CD4-positive, alpha-beta T cell treated with Interleukin-6 at 100 ng/mL for 8 hours (primary cell): ENCODE data around the gene DHRS4.

Experiments used
- DNase-seq: peaks from one replicate; pipeline ENCODE4 v3.0.0-alpha.2; 2020; ENCODE audit warnings: mixed read lengths, low spot score

The DHRS4 gene

DNA sequence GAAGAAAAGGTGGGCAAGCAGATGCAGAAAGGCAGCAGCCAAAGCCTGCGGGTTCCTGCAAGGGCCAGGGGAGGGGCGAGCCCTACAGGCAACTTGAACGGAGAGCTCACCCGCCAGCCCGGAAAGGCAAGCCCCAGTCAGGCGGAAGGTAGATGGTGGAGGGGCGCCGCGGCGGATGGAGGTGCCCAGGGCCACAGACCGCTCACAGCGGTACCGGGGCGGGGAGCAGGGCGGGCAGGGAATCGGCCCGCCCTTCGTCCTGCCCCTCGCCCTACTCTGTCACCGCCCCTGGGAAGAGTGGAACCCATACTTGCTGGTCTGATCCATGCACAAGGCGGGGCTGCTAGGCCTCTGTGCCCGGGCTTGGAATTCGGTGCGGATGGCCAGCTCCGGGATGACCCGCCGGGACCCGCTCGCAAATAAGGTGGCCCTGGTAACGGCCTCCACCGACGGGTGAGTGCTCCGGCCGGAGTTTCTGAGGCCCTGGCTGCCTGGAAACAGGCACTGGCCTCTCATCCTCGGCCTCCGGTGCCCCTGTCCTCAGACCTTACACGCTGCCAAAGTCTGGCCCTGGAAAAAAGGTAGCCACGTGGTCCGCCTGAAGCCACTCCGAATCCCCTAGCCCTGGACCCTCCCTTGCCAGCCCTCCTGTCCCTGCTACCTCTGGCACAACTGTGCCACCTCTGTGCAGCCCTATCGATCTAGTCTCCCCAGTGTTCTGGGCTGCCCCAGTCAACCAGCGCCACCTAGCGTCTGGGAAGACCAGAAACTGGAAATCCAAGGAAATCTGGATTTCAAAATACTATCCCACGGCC is at the start of gene DHRS4:
Gene DHRS4 (plus strand): TSS at position 307 of the 815 bp plus-strand sequence. CDS start 19 bp downstream, at position 326.
- peak; percentile 84 for DNase-seq

DNA sequence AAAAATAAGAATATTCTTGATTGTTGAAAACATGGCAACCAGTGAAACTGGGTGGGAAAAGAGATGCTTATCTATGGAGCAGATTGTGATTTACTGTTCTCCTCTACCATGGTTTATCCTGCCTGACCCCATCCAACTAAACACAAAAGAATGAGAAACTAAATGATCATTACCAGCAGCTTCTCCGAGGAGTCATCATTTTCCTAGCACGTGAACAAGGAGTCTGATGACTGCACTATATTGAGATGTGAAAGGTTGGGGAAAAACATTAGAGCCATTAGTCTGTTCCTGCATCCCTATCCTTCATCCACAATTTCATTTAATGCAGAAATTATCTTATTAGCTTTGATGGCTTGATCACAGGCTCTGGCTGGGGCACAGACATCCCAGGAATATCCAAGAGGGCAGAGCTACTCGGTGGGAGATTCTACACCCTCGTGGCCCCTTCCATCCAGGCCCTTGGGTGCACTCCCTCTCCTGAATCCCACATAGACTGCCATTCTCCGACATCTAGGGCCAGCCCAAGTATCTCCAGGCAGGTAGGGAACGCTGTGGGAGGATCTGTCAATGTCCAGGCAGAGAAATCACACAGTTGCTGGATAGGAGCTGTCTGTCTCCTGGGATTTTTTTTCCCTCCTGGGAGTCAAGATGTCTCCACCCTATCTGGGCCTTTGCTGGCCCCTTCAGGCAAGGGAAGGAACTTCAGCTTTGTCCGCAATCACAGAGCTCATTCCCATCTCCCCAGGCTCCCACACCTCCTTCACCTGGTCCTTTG is 43.3 kb upstream of the DHRS4 start:
- DNase-seq: no peak

DNA sequence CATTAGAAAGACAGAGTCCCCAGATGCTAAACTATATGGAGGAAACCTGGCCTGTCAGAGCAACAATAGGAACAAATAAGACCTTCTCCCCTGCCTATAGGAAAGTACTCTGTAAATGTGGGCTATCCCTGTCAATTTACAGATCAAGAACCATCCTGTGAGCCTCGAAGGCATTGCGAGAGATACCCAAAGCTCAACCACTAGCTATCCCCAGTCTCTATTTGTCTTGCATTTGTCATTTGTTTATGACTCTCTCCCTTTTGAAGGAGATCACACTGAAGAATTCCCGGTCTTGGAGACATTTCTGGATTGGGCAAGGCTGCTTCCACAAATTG is 42.7 kb upstream of the DHRS4 start:
- no peak for DNase-seq

DNA sequence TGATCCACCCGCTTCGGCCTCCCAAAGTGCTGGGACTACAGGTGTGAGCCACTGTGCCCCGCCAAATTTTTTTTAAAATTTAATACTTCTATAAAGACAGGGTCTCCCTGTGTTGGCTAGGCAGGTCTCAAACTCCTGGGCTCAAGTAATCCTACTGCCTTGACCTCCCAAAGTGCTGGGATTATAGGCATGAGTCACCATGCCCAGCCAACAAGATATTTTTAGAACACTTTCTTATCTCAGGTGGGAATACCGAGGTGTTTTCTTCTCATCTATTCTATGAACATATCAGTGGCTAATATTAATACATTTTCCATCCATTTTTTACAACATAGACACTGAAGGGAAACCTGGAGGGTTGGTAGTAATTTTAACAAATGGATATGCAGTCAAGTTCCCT is 38.0 kb upstream of the DHRS4 start:
- DNase-seq: no peak

DNA sequence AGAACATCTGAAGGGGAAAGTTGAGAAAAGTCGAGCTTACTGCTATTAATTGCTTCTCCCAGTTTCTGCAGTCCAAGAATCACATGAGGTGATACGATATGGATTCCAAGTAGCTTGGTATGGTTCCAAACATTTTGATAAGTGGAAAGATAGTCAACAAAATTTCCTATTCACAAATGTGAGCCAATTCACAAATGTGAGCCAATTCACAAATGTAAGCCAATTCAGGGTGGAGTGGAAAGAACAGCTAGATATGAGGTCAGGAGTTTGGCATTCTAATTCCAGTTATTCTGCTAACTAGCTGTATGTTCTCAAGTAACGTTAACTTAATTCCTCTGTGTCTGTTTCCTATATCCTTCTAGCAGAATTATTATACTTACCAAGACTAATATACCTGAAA is 37.6 kb upstream of the DHRS4 start:
- DNase-seq: no peak

DNA sequence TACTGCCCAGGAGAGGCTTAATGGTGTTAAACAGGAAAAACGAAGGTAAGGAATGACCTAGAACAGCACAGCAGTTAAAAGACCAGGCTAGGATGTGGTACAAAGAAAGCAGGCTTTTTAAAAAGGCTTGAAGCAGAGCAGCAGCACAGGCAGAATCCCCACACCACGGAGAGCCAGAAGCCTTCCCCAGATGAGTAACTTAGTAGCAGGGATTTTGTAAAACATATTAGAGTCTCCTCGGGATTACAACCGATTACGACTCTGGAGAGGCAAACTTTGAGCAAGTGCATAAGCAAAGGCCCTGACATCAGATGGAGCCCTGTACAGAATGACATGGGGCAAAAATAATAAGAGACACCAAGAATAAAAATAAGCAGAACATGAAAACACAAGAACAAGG is 37.1 kb upstream of the DHRS4 start:
- DNase-seq: no peak

DNA sequence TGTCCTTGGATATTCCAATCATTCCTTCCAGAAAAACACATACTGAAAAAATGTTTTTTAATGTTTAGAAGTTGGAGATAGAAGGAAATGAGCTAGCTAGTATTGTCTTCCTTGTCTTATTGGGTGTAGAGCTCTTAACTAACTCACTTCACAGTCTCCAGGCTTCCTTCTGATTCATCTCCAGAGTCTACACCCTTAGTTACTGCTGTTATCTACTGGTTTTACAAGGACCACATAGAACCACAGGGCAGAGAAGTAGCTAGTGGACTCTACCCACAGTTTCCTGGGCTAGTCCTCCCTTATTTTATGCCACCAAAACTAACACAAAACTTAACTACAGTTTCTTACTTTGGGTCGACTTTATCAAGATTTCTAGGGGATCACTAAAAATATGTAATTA is 31.0 kb upstream of the DHRS4 start:
- DNase-seq: no peak

DNA sequence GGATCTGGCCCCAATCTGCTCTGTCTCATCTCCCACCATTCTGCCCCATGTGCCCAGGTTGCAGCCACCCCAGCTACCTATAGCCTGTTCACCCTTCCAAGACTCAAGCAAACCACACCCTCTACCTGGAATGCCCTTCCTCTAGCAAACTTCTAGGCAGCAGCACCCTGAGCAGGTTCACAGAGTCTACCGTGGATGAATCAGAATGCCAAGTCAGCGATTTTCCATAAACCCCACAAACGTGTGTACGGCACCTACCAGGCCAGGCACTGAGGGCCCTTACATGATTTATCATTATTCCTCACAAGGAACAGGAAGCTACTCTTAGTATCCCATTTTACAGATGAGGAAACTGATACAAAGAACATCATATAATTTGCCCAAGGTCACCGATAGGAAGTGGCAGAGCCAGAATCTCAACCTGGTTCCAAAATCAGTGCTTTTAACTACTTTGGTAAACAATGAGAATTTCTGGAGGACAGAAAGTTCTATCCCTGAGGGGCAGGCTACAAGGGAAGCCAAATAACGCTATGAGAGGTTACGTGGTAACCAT is 28.0 kb upstream of the DHRS4 start:
- DNase-seq: no peak

DNA sequence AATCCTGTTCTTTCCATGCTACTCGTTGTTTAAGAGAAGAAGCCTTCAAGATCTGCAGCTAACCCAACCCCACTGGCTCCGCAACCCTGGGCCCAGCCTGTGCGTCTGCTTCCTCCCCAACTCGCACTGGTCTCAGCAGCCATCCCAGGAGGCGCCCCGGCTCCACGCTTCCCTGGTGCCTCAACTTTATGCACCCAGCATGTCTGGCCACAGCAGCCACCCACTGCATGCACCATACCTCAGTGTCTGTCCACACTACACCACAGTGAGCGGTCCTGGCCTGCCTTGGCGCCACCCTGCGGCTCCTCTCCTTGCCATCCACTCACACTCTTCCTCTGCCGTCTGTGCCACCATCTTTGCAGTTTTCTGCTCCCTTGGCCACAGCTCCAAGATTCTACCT is 27.0 kb upstream of the DHRS4 start:
- no peak for DNase-seq

DNA sequence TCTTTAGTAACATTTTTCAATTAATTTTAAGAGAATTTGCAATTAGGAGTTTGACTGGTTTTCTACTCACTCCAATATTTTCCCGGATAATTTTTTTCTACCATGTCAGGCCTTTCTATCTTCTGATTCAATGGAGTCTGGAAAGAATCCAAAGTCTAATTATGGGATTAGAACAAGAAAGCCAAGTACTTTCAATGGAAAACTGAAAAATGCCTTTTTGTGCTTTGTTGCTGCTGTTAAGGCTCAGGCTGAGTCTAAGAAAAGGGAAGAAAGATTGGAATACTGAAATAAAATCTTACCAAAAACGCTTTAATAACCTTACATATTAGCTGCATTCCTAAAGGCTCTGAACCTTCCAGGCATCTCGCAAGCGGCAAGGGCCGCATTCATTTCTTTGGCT is 24.4 kb upstream of the DHRS4 start:
- DNase-seq: no peak

DNA sequence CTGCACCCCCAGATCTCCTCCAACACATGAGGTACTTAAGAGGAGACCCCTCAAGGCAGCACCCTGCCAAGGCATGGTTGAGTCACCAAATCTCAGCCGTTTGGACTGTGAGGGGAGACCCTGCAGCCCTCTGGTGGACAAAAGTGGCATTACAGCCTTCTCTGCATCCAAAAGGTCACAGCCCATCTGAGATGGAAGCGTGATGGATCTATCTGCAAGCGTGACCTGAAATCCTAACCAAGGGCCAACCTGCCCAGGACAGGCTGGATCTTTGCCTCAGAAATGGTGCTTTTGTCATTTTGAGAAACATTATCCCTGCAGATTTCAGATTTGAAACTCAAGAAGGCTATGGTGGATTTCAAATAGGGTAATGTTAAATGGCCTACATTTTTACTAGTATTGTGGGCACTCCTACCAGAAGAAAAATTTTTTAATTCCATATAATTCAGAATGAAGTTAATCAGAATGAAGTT is 23.7 kb upstream of the DHRS4 start:
- peak; percentile 79 for DNase-seq

DNA sequence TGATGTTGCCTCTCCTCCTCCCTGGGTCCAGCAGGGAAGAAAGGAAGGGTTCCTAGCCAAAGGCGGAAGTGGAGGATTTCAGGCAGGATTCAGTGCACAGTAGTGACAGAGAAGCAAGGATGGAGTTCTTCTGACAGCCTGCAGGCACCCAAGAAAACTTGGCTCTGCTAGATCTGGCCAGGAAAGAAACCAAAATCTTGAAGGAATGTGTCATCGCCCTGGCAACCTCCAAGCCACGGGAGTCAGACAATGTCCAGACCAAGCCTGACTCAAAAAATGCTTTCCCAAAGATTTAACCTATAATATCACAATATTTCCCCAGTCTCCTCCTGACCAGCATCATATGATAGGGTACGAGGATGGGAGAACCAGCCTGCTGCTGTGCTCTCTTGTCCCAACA is 22.8 kb upstream of the DHRS4 start:
- no peak for DNase-seq

DNA sequence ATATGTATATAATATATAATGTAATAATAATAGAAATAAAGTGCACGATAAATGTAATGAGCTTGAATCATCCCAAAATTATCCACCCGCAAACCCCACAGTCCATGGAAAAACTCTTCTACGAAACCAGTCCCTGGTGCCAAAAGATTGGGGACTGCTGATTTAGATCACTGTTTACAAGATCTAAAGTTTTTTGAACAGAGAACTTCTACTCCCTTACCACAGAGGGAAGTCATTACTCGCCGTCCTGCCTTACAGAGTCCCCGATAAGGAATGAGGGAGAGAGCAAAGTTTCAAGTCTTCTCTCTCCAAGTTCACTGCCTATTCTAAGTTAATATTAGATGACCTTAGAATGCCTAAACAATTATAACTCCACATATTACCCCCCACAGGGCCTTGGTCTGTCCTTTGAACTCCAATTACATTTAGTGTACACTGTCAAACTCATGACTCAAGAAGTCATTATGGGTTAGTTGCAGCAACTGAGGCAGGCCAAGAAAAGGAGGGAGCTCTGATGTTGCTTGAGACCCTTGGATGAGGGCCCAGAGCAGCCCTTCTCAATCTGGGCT is 21.8 kb upstream of the DHRS4 start:
- DNase-seq: no peak

DNA sequence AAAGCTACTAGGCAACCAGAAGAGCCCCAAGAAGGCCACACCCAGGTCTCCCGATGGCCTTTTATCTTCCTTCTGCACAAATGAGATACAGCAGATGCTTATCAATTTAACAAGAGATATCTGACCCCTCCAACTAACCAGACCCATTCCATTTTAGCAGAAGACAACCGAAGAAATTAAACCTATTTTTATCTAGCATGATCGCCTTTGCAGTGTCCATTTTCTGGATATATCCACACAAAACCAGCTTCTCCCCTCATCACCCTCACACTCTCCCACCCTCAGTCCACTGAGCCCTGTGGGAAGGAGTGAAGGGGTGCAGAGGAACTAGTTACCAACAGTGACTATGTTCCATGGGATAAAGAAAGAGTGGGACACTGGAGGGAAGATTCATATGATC is 20.9 kb upstream of the DHRS4 start:
- no peak for DNase-seq

DNA sequence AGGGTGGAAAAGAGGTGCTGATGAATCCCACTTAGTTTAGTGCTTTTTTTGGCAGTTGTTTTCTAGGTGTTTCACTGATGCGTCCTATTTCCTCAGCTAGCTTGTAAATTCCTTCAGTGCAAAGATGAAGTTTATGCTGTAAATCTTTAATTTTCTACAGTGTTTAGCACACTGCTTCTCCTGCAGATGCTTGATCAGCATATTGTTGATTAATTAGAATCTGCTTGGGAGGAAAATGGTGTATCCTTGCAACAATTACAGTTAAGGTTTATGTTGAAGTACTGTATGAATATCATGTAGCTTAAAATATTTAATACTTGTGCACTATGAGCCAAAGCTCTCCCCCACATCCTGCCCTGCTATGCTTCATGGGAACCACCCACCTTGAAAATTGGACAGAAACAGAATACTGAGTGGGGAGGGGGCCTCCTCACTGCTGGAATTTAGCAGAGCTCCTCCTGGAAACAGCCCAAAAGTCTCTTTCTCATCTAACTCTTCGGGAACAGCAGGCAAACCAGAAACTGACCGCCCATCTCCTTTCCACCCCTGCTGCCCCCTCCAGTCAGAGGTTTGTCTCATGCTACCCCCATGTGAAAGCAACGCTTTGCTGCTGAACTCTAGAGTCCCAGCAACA is 20.3 kb upstream of the DHRS4 start:
- no peak for DNase-seq

DNA sequence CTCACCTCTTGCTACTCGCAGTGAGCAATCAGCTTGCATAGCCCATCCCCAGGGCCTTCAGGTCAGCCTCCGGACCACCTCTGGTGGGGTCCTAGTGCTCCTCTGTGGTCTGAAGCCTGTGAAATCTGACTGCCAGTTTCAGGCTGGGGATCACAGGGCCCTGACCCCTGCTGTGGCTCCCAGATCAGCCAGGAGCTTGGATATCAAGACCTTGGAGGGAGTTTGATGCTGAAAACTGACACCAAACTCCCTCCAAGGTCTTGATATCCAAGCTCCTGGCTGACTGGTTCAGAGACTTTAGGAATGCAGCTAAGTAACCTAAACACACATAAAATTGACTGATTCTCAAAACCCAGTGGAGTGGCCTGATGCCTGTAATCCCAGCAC is 19.8 kb upstream of the DHRS4 start:
- DNase-seq: no peak

DNA sequence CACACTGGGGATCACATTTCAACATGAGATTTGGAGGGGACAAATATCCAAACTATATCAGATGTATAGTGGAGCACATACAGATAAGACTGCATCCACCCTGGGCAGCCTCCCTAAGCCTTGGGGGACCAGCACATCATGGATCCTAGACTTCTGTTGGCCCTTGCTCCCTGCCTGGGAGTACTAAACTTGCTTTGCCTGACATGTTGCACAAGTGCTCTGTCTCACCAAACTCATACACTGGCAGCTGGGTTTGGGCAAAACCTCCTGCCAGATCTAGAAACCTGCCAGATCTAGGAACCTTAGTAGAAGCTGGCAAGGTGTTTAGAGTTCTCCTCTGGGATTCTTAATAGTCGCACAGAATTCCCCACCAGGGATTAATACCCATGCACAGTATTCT is 18.4 kb upstream of the DHRS4 start:
- no peak for DNase-seq

DNA sequence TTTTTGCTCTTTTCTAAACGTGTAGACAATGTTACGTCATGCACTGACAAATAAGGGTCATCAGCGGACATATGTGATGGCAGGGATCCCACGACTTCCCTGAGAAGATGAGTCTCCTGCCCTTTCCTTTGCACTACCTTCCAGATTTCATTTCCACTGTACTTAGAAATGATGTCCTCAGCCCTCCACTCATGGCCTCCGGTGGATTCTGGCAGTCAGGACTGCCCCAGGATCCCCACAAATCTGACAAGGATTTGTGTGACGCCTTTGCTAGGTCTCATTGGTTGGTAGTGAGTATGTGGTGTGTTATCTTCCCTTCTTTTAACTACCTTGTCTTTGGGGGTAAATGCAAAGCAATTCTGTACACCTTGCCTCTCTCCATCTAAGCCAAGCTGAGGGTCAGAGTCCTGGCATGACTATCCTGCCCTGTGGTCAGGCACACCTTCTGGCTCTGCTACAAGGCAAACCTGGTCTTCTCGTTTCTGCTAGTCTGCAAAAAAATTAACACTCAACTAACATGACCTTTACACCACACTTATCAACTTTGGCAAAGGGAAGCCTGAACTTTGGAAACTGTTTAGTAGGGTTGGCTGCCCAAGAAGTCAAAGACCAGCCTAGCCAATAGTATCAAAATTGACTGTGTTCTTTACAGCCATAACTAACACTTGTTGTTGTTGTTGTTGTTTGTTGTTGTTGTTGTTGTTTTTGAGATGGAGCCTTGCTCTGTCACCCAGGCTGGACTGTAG is 17.3 kb upstream of the DHRS4 start:
- DNase-seq: no peak

DNA sequence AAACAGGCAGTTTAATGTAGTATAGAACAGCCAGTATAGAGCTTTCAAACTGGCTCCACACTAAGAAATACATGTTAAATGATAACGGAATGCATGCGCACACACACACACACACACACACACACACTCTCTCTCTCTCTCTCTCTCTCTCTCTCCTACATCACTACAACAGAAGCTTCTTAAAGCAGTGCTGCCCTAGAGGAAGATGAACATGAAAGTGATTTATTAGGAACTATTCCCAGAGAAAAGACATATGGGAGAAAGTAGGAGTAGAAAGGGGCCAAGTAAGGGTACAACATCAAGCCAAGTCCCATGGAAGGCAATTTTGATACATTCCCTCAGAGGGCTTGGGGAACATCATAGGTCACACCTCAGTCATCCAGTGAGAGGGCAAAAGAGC is 16.4 kb upstream of the DHRS4 start:
- no peak for DNase-seq

DNA sequence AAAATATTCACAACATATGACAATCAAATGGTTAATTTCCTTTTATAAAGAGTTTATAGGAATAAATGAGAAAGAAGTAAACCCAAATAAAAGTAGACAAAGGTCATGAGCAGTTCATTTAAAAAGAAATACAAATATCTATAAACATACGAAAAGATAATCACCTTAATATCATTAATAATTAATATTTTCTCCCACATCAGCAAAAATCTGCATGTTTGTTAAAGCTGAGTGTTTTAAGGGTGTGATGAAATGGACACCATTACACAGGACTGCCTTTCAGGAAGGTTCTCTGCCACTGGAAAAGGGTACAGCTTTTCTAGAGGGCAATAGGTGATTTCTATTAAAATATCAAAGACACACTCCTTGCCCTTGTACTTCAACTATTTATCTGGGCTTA is 14.7 kb upstream of the DHRS4 start:
- DNase-seq: no peak

DNA sequence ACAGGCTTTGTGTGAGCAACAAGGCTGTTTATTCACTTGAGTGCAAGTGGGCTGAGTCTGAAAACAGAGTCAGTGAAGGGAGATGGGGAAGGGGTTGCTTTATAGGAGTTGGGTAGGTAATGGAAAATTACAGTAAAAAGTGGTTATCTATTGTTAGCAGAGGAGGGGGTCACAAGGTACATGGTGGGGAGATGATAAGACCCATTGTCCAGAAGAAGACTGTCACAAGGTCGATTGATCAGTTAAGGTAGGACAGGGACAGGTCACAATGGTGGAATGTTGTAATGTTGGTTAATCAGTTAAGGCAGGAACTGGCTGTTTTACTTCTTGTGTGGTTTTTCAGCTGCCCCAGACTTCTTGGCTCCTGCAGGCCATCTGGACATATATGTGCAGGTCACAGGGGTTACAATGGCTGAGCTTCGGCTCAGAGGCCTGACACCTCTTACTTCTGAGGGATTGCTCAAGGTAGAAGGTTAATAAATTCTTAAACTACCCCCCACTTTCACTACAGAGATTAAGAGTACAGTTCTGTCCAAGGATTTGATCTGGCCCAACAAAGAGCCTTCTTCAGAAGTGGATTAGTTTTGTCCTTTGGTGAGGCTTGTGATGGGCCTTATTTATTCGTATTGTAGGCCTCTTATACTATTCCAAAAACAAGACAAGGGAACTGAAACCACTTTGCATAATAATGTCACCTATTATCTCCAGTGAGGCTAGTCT is 13.8 kb upstream of the DHRS4 start:
- no peak for DNase-seq
